Measurements from ENCODE around the gene GPR148. TPM values are rescaled to one million over a fixed set of nuclear protein-coding genes. Genes with fewer than 3 reads are reported as not detected.

The GPR148 gene
- total and polyA plus RNA-seq, 2 of the 8 experiments (the other 6 are each of a cell fraction or from before 2014, with no cell fraction given), result 0.05 TPM; not detected in 1

DNA sequence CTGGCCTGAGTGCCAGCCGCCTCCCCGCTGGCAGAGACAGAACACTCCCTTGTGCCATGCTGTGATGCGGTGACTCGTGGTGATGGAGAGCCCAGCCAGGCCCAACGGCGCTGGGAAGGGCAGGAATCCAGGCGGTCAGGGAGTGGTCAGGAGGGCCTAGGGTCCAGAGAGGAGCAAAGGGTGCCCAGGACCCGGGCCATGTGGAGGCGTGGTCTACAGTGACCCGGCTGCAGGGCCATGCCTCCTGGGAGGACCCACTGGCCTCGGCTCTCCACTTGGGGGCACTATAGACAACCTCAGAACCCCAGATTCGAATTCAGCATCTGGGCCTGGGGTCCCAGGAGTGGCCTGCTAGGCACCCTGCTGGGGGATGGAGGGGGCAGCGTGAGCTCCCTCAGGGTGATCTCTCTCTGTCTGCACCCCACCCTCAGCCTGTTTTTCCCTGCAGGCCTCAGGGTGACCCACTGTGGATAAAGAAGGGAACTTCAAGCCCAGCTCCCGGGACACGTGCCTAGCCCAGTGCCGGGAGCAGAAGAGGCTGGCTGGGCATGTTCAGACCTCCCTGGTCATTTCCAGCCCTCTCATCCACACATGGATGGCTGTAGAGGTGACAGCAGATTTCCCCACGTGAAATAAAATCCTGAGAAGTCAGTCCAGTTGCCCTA, 39.5 kb downstream of the GPR148 start:
- Histone ChIP-seq H4K5ac (ENCODE audit: insufficient read length, low read depth, low read length) (no peak overlapping the region), H2AFZ (ENCODE audit: low read length) (no peak overlapping the region), H3K4ac (replicated peaks; ENCODE audit: insufficient read length, low read depth, low read length) (no peak overlapping the region), H3K18ac (ENCODE audit: extremely low read depth, low read length) (no peak overlapping the region), H4K20me1 (replicated peaks in 1 of 2; ENCODE audit: control insufficient read depth in 1 of 2, insufficient read depth in 2 of 2, low read length in 2 of 2) (no peaks in the 10 kb centered on the region), H4K8ac (ENCODE audit: extremely low read depth, insufficient read depth, low read length) (peak overlapping the region; percentile 46; the same call in 1 of the 2 replicates), H3K23me2 (ENCODE audit: low read depth, low read length) (no peaks in the 10 kb centered on the region), H3K27ac (ENCODE audit: low read depth, low read length) (no peak overlapping the region), H2AK5ac (ENCODE audit: low read depth, low read length) (no peak overlapping the region), H3K4me3 (ENCODE audit: extremely low read depth in 1 of 4, insufficient read depth in 2 of 4, low read depth in 3 of 4, low read length in 4 of 4) (no peak overlapping the region), H3K4me1 (replicated peaks in 1 of 4; ENCODE audit: control insufficient read depth in 3 of 4, insufficient read depth in 4 of 4, low read length in 3 of 4) (no peaks in the 10 kb centered on the region), H2BK5ac (ENCODE audit: low read depth, low read length) (no peak overlapping the region), H2BK120ac (replicated peaks; ENCODE audit: low read depth, low read length) (no peak overlapping the region), H3K9me3 (ENCODE audit: insufficient read depth in 2 of 2, low read depth in 1 of 2, low read length in 1 of 2) (no peaks in the 10 kb centered on the region; a peak in 1 of 4 replicates), H2BK20ac (ENCODE audit: low read length) (no peak overlapping the region), H4K91ac (replicated peaks; ENCODE audit: insufficient read length, low read length) (peak overlapping the region; percentile 37), H2BK12ac (ENCODE audit: low read depth, low read length) (no peak overlapping the region), H3K27me3 (replicated peaks in 1 of 4; ENCODE audit: control insufficient read depth in 3 of 4, extremely low read depth in 1 of 4, insufficient read depth in 3 of 4, low read length in 3 of 4) (no peaks in the 10 kb centered on the region), H2BK15ac (ENCODE audit: low read length) (no peak overlapping the region), H3K79me1 (ENCODE audit: low read depth, low read length) (no peaks in the 10 kb centered on the region), H3K14ac (ENCODE audit: insufficient read length) (no peak overlapping the region), H3K23ac (ENCODE audit: insufficient read length) (no peak overlapping the region), H3K79me2 (ENCODE audit: control insufficient read depth in 1 of 2, insufficient read depth in 2 of 2, low read length in 2 of 2) (no peaks in the 10 kb centered on the region), H3K36me3 (ENCODE audit: control insufficient read depth in 2 of 4, insufficient read depth in 4 of 4, low read length in 3 of 4) (no peaks in the 10 kb centered on the region), H3K9ac (replicated peaks in 1 of 4; ENCODE audit: extremely low read depth in 1 of 4, low read depth in 3 of 4, low read length in 3 of 4) (no peak overlapping the region), H3K56ac (replicated peaks; ENCODE audit: insufficient read length, low read depth, low read length) (no peak overlapping the region), H3K4me2 (ENCODE audit: insufficient read depth in 1 of 2, low read depth in 2 of 2, low read length in 2 of 2) (no peak overlapping the region)
- CTCF ChIA-PET (ENCODE audit: partially characterized antibody), result interaction anchor here (0.8 to 2.8 kb wide), 9 partner anchors 8 to 152 kb away, joined by 3 to 6 read pairs (median 3); partner anchors contain the start of gene AMER3
- FAIRE-seq, result no peak
- POLR2A ChIA-PET (ENCODE audit: partially characterized antibody), result no interaction called here
- WGBS, 2 experiments (ENCODE audit: extremely low coverage in 1 of 2, insufficient coverage in 1 of 2, insufficient read length in 1 of 2, insufficient replicate concordance in 2 of 2, low coverage in 1 of 2, low lambda C conversion rate in 2 of 2, missing lambda C conversion rate in 1 of 2), result 85% methylated on average over 13 of the region's 17 CpGs; no CpG with 5 or more reads in 1 of the 2 experiments
- DNase-seq (ENCODE audit: low read depth in 1 of 2, low spot score in 2 of 2), result no peak
- TF ChIP-seq HDAC2 (IDR thresholded peaks at IDR 0.05; ENCODE audit: borderline replicate concordance in 1 of 2, low read depth in 2 of 2, low read length in 2 of 2) (no peak), RBBP5 (IDR thresholded peaks at IDR 0.05; ENCODE audit: borderline replicate concordance, low read depth, low read length) (no peak), POLR2A (IDR thresholded peaks at IDR 0.05; ENCODE audit: control extremely low read depth in 1 of 2, low read depth in 2 of 2, low read length in 2 of 2) (no peak), HDAC6 (IDR thresholded peaks at IDR 0.05; ENCODE audit: low read depth, low read length) (no peak), KDM1A (IDR thresholded peaks at IDR 0.05; ENCODE audit: borderline replicate concordance, low read length) (peak; percentile 67; the same call in 1 of the 2 replicates), POLR2AphosphoS5 (IDR thresholded peaks at IDR 0.05; ENCODE audit: low read depth, low read length) (no peak), POU5F1 (IDR thresholded peaks at IDR 0.05; ENCODE audit: low read depth, low read length) (no peak), RFX5 (IDR thresholded peaks at IDR 0.05; ENCODE audit: borderline replicate concordance, low read depth, low read length) (no peak), MAFK (IDR thresholded peaks at IDR 0.05; ENCODE audit: low read depth, low read length) (no peak), SIX5 (IDR thresholded peaks at IDR 0.05; ENCODE audit: low read depth, low read length) (no peak)
- TF ChIP-seq, protein P1, sequence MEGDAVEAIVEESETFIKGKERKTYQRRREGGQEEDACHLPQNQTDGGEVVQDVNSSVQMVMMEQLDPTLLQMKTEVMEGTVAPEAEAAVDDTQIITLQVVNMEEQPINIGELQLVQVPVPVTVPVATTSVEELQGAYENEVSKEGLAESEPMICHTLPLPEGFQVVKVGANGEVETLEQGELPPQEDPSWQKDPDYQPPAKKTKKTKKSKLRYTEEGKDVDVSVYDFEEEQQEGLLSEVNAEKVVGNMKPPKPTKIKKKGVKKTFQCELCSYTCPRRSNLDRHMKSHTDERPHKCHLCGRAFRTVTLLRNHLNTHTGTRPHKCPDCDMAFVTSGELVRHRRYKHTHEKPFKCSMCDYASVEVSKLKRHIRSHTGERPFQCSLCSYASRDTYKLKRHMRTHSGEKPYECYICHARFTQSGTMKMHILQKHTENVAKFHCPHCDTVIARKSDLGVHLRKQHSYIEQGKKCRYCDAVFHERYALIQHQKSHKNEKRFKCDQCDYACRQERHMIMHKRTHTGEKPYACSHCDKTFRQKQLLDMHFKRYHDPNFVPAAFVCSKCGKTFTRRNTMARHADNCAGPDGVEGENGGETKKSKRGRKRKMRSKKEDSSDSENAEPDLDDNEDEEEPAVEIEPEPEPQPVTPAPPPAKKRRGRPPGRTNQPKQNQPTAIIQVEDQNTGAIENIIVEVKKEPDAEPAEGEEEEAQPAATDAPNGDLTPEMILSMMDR (IDR thresholded peaks at IDR 0.05; ENCODE audit: control extremely low read depth in 1 of 3, insufficient read depth in 1 of 3, low read depth in 1 of 3, low read length in 3 of 3), result peak; percentile 46 to 56 (median 50)

Data from H1 (cell line).